ENCODE results near the gene TP53BP2. TPM values are rescaled to one million over a fixed set of nuclear protein-coding genes. Genes with fewer than 3 reads are reported as not detected.

TP53BP2 gene
- total and polyA plus RNA-seq, 10 of the 15 experiments (the other 5 are each of a cell fraction or from before 2014, with no cell fraction given), result 1.6 to 13.7 (median 5.6) TPM

GRCh38 chr1:223864084-223864483, 18.3 kb upstream of the TP53BP2 start:
- FAIRE-seq (no peak), DNase-seq (ENCODE audit: low read depth, low spot score) (no peak), ATAC-seq (no peak)
- SMC1A ChIA-PET (ENCODE audit: uncharacterized antibody, unreplicated experiment), result no interaction called here
- Histone ChIP-seq H3K27ac (ENCODE audit: control insufficient read depth, insufficient read depth) (no peak overlapping the region), H3K9me3 (replicated peaks; ENCODE audit: control insufficient read depth, insufficient read depth, low read length) (no peaks in the 10 kb centered on the region), H3K36me3 (ENCODE audit: control insufficient read depth in 2 of 2, insufficient read depth in 2 of 2, low read length in 1 of 2) (no peaks in the 10 kb centered on the region), H2AFZ (ENCODE audit: control insufficient read depth, low read depth, low read length) (no peak overlapping the region), H3K9ac (ENCODE audit: control insufficient read depth, insufficient read depth, low read length) (no peak overlapping the region), H4K20me1 (ENCODE audit: control insufficient read depth, insufficient read depth) (no peaks in the 10 kb centered on the region), H3K27me3 (replicated peaks in 1 of 2; ENCODE audit: control insufficient read depth in 2 of 2, insufficient read depth in 2 of 2, low read length in 1 of 2) (no peaks in the 10 kb centered on the region; a peak in 1 of 4 replicates), H3K4me3 (no peak overlapping the region), H3K79me2 (ENCODE audit: control insufficient read depth, insufficient read depth, low read length) (no peaks in the 10 kb centered on the region), H3K4me1 (ENCODE audit: control insufficient read depth, insufficient read depth, low read length) (no peaks in the 10 kb centered on the region), H3K4me2 (ENCODE audit: control insufficient read depth, insufficient read depth) (no peak overlapping the region)
- POLR2A ChIA-PET, result no interaction called here
- intact Hi-C loops (cut with micrococcal nuclease; ENCODE audit: unreplicated experiment) (no loop called here), in situ Hi-C loops (cut with MboI) (no loop called here)
- CTCF ChIA-PET, result no interaction called here
- RAD21 ChIA-PET (ENCODE audit: unreplicated experiment), result no interaction called here
- TF ChIP-seq SREBF1 (IDR thresholded peaks at IDR 0.05; ENCODE audit: low read length), result no peak
- TF ChIP-seq RB1 (IDR thresholded peaks at IDR 0.05; ENCODE audit: borderline replicate concordance), result no peak
- TF ChIP-seq, protein P1, sequence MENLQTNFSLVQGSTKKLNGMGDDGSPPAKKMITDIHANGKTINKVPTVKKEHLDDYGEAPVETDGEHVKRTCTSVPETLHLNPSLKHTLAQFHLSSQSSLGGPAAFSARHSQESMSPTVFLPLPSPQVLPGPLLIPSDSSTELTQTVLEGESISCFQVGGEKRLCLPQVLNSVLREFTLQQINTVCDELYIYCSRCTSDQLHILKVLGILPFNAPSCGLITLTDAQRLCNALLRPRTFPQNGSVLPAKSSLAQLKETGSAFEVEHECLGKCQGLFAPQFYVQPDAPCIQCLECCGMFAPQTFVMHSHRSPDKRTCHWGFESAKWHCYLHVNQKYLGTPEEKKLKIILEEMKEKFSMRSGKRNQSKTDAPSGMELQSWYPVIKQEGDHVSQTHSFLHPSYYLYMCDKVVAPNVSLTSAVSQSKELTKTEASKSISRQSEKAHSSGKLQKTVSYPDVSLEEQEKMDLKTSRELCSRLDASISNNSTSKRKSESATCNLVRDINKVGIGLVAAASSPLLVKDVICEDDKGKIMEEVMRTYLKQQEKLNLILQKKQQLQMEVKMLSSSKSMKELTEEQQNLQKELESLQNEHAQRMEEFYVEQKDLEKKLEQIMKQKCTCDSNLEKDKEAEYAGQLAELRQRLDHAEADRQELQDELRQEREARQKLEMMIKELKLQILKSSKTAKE (IDR thresholded peaks at IDR 0.05; ENCODE audit: low read depth, poor library complexity, severe bottlenecking), result no peak
- no peak for TF ChIP-seq CHD1 (IDR thresholded peaks at IDR 0.05; ENCODE audit: low read depth, low read length)
- no peak for TF ChIP-seq NRF1 (conservative IDR thresholded peaks at IDR 0.05; ENCODE audit: low read depth, low read length)
- TF ChIP-seq SRF (IDR thresholded peaks at IDR 0.05; ENCODE audit: low read depth in 2 of 2, low read length in 2 of 2), result no peak
- no peak for TF ChIP-seq RCOR1 (conservative IDR thresholded peaks at IDR 0.05; ENCODE audit: low read depth, low read length)
- 53% methylated on average over 17 of the region's 17 CpGs for WGBS (ENCODE audit: insufficient coverage, insufficient replicate concordance, low lambda C conversion rate, missing lambda C conversion rate)
- BruUV-seq (replicated peaks), result no TSS peak

Measured in GM12878 (cell line).